ENCODE data around the gene FAM217B.

The FAM217B gene

DNA sequence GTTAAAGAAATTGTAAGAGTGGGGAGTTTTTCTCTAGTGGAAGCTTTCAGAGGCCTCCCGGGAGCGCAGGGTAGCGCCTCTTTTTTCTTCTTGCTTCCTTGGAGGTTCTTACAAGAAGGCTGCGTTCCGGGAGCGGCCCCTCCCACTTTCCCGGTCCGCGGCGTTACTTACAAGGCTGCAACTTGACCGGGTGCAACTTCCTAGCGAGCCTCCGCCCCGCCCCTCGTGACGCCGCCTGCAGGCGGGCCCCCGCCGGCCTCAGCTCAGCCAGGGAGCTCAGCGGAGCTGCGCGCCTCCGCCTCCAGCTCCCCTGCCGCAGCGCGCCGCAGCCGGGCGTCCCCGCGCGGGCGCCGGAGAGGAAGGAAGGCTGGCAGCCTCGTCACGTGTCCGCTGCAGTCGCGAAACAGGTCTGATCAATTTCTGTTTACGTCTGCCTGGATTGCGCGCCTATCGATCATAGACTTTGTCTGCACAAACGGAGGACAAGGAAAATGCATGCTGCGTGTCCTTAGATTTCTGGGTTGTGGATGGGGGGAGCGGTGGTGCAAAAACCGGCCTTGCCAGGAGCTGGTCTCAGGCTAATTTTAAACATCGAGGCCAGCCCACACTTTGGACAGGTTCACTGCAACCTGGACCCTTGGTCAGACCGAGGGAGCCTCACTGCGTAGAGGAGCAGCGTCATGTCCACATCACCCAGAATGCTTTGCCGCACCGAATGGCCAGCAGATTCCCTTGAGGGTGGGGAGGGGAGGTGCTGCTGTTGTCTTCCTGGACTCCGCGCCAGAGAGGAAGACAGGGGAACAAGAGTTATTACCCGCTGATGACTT lies at the start of gene FAM217B, which contains the start of gene PPP1R3D:
TSS of gene FAM217B (plus strand) at position 261 of the 827 bp plus-strand sequence. CDS start 3,555 bp downstream, outside the sequence.
TSS of gene PPP1R3D (minus strand) at position 177 of the 827 bp plus-strand sequence. CDS start 374 bp downstream, outside the sequence.
- no peak for TF ChIP-seq ZNF274 (IDR thresholded peaks at IDR 0.05; ENCODE audit: low read depth, low read length)
- peak within 1 kb of the TSS; percentile 73 for H3K4me3 ChIP-seq (ENCODE audit: low read length)

DNA sequence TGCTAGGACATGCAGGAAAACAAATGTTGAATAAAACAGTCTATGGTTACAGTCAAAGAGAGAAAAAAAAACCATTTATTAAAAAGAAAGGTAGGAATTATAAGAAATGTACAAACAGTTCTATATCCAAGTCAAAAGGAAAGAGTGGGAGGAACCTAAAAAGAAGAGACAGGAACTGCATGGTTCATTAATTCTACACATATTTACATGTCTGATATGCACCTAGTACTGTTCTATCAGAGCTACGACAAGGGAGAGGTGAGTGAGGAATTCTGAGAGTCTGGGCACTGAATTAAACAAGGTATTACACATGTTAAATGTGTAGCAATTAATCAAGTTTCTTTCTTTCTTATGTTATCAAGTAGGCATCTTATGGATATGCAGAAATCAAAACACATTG lies 48.6 kb upstream of the FAM217B start:
- TF ChIP-seq ZNF274 (IDR thresholded peaks at IDR 0.05; ENCODE audit: low read depth, low read length): no peak
- H3K4me3 ChIP-seq (ENCODE audit: low read length): no peak overlapping the region

GRCh38 chr20:59895908-59896307 lies 44.3 kb upstream of the FAM217B start:
- H3K4me3 ChIP-seq (ENCODE audit: low read length): no peak overlapping the region
- no peak for TF ChIP-seq ZNF274 (IDR thresholded peaks at IDR 0.05; ENCODE audit: low read depth, low read length)

GRCh38 chr20:59902470-59902869 lies 37.7 kb upstream of the FAM217B start:
- TF ChIP-seq ZNF274 (IDR thresholded peaks at IDR 0.05; ENCODE audit: low read depth, low read length): no peak

GRCh38 chr20:59903621-59904020 lies 36.6 kb upstream of the FAM217B start:
- no peak overlapping the region for H3K4me3 ChIP-seq (ENCODE audit: low read length)
- TF ChIP-seq ZNF274 (IDR thresholded peaks at IDR 0.05; ENCODE audit: low read depth, low read length): no peak

More at GRCh38 chr20:59902470-59902869, 37.7 kb upstream of the FAM217B start:
- no peak overlapping the region for H3K4me3 ChIP-seq (ENCODE audit: low read length)

DNA sequence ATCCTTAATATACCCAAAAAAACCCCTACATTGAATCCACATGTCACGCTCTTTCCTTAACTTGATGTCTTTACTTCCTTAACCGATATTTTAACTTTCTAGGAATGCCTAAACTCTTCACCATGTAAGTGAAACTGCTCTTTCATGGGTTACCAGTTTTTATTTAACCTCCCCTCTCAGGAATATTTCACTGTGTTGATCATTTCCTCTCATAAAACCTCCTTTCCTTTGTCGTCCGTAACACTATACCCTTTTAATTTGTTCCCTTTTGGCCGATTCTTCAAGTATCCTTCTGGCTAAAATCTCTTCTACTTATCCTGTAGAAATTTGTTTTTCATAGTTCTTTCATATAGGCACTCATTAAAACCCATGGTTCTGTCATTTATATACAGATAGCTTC lies 31.3 kb upstream of the FAM217B start:
- no peak for TF ChIP-seq ZNF274 (IDR thresholded peaks at IDR 0.05; ENCODE audit: low read depth, low read length)
- no peak overlapping the region for H3K4me3 ChIP-seq (ENCODE audit: low read length)

- no peak overlapping the region for H3K4me3 ChIP-seq (ENCODE audit: low read length)
- TF ChIP-seq ZNF274 (IDR thresholded peaks at IDR 0.05; ENCODE audit: low read depth, low read length): no peak
Measured at GRCh38 chr20:59911041-59911440, 29.1 kb upstream of the FAM217B start.

DNA sequence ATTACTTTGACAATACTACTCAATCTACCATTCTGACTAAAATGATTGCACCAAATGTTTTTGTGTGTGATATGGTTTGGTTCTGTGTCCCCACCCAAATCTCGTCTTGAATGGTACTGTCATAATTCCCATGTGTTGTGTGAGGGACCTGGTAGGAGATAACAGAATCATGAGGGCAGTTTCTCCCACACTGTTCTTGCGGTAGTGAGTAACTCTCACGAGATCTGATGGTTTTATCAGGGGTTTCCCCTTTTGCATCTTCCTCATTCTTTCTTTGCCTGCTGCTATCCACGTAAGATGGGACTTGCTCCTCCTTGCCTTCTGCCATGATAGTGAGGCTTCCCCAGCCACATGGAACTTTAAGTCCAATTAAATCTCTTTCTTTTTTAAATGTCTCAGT lies 27.6 kb upstream of the FAM217B start:
- no peak overlapping the region for H3K4me3 ChIP-seq (ENCODE audit: low read length)
- TF ChIP-seq ZNF274 (IDR thresholded peaks at IDR 0.05; ENCODE audit: low read depth, low read length): no peak

DNA sequence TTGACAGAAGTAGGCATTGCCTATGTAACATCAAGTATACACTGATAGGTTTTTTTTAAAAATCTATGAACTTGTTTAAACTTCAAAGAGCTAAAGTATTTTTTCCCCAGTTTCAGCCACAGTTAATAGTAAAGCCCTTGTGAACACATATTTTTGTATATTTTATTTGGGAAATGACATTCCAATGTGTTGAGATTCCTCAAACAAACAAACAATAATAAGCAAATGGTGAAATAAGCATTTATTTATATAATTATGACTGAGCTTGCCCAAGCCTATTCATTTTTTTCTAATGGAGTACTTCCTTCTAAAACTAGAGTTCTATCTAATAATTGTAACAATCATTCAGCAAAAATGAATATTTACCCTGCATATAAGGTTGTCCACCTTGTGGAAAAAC lies 19.2 kb upstream of the FAM217B start:
- no peak for TF ChIP-seq ZNF274 (IDR thresholded peaks at IDR 0.05; ENCODE audit: low read depth, low read length)
- H3K4me3 ChIP-seq (ENCODE audit: low read length): no peak overlapping the region

DNA sequence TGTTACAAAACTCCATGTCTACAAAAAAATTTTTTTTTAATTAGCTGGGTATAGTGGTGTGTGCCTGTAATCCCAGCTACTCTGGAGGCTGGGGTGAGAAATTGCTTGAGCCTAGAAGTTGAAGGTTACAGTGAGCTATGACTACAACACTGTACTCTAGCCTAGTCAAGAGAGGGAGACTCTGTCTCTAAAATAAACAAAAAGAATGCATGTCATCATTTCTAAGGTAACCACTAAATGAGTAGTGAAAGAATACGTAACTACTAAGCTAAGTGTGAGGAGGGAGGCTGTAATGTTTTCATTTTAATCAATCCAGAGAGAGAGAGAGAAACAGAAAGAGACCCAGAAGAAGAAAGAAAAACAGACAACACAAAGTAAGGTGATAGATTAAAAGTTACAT lies 16.7 kb upstream of the FAM217B start:
- H3K4me3 ChIP-seq (ENCODE audit: low read length): no peak overlapping the region
- TF ChIP-seq ZNF274 (IDR thresholded peaks at IDR 0.05; ENCODE audit: low read depth, low read length): no peak

GRCh38 chr20:59925359-59925758 lies 14.8 kb upstream of the FAM217B start:
- no peak for TF ChIP-seq ZNF274 (IDR thresholded peaks at IDR 0.05; ENCODE audit: low read depth, low read length)
- H3K4me3 ChIP-seq (ENCODE audit: low read length): no peak overlapping the region

- no peak for TF ChIP-seq ZNF274 (IDR thresholded peaks at IDR 0.05; ENCODE audit: low read depth, low read length)
- H3K4me3 ChIP-seq (ENCODE audit: low read length): no peak overlapping the region
Measured at GRCh38 chr20:59925899-59926298, 14.3 kb upstream of the FAM217B start.

GRCh38 chr20:59931511-59932312 lies 8.5 kb upstream of the FAM217B start:
- no peak for TF ChIP-seq ZNF274 (IDR thresholded peaks at IDR 0.05; ENCODE audit: low read depth, low read length)
- peak overlapping the region; percentile 61; the same call in 1 of the 2 replicates for H3K4me3 ChIP-seq (ENCODE audit: low read length)

- H3K4me3 ChIP-seq (ENCODE audit: low read length): peak overlapping the region; percentile 61; the same call in 1 of the 2 replicates
Measured at GRCh38 chr20:59932616-59933295, 7.4 kb upstream of the FAM217B start.

More at GRCh38 chr20:59932616-59933295, 7.4 kb upstream of the FAM217B start:
- no peak for TF ChIP-seq ZNF274 (IDR thresholded peaks at IDR 0.05; ENCODE audit: low read depth, low read length)

Measured in GM08714 (cell line).